Dendritic cell treated with granulocyte-macrophage colony-stimulating factor and Interleukin-4, amounts not matched to agents 40 ng/mL and 50 ng/mL, for 4 days (primary cell): ENCODE data around the gene ALDH16A1.

ENCODE experiments used
- H3K27ac Mint-ChIP-seq: one replicate; pipeline ENCODE4 v1.8.0; 2022; ENCODE audit warnings: mild to moderate bottlenecking, mixed read lengths
- H3K27me3 Mint-ChIP-seq: one replicate; pipeline ENCODE4 v1.8.0; 2022; ENCODE audit warnings: mild to moderate bottlenecking, mixed read lengths
- H3K36me3 Mint-ChIP-seq: one replicate; pipeline ENCODE4 v1.8.0; 2022; ENCODE audit warnings: low read depth, mixed read lengths
- H3K4me1 Mint-ChIP-seq: one replicate; pipeline ENCODE4 v1.8.0; 2022; ENCODE audit warnings: low read depth, mixed read lengths
- H3K4me3 Mint-ChIP-seq: one replicate; pipeline ENCODE4 v1.8.0; 2022; ENCODE audit warnings: mild to moderate bottlenecking, moderate library complexity, mixed read lengths
- H3K9me3 Mint-ChIP-seq: one replicate; pipeline ENCODE4 v1.8.0; 2022; ENCODE audit warnings: mixed read lengths
- intact Hi-C: fragments of 100-400 bp; cut with micrococcal nuclease; formaldehyde crosslinking; loops from one replicate; pipeline ENCODE4 v1.15.0; 2022

The ALDH16A1 gene

DNA sequence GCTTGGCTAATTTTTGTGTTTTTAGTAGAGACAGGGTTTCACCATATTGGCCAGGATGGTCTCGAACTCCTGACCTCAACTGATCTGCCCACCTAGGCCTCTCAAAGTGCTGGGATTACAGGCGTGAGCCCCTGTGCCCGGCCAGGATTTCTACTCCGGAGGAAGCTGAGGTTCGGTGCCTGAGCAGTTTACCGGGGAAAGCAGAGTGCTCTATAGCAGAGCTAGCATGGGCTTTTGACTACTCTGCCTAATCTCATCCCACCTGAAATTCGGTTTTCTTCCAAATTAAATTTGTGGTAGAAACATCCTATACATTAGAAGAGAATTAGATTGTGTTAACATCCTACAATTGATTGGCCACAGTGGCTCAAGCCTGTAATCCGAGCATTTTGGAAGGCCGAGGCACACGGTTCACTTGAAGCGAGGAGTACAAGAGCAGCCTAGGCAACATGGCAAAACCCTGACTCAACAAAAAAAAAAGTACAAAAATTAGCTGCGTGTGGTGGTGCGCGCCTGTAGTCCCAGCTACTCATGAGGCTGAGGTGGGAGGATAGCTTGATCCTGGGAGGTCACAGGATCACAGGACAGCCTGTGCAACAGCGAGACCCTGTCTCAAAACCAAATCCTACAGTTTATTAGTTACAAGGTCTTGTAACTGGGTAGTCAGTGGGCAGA lies 36.0 kb downstream of the ALDH16A1 start:
- Mint-ChIP-seq H3K4me3 (peak overlapping the region; percentile 89), H3K27me3 (no peaks in the 10 kb centered on the region), H3K27ac (peak overlapping the region; percentile 95), H3K4me1 (peaks cover 19% of the 10 kb centered on the region), H3K9me3 (no peaks in the 10 kb centered on the region), H3K36me3 (peaks cover 64% of the 10 kb centered on the region)
- intact Hi-C loops: no loop called here

GRCh38 chr19:49489601-49490167 lies 36.7 kb downstream of the ALDH16A1 start:
- Mint-ChIP-seq H3K36me3 (peaks cover 64% of the 10 kb centered on the region), H3K27ac (peak overlapping the region; percentile 95), H3K9me3 (no peaks in the 10 kb centered on the region), H3K4me1 (peaks cover 19% of the 10 kb centered on the region), H3K27me3 (no peaks in the 10 kb centered on the region), H3K4me3 (peak overlapping the region; percentile 89)
- intact Hi-C loops: no loop called here

GRCh38 chr19:49490287-49491029 lies 37.4 kb downstream of the ALDH16A1 start:
- Mint-ChIP-seq H3K4me3 (no peak overlapping the region), H3K9me3 (no peaks in the 10 kb centered on the region), H3K27ac (no peak overlapping the region), H3K4me1 (peaks cover 19% of the 10 kb centered on the region), H3K36me3 (peaks cover 64% of the 10 kb centered on the region), H3K27me3 (no peaks in the 10 kb centered on the region)
- intact Hi-C loops: no loop called here

DNA sequence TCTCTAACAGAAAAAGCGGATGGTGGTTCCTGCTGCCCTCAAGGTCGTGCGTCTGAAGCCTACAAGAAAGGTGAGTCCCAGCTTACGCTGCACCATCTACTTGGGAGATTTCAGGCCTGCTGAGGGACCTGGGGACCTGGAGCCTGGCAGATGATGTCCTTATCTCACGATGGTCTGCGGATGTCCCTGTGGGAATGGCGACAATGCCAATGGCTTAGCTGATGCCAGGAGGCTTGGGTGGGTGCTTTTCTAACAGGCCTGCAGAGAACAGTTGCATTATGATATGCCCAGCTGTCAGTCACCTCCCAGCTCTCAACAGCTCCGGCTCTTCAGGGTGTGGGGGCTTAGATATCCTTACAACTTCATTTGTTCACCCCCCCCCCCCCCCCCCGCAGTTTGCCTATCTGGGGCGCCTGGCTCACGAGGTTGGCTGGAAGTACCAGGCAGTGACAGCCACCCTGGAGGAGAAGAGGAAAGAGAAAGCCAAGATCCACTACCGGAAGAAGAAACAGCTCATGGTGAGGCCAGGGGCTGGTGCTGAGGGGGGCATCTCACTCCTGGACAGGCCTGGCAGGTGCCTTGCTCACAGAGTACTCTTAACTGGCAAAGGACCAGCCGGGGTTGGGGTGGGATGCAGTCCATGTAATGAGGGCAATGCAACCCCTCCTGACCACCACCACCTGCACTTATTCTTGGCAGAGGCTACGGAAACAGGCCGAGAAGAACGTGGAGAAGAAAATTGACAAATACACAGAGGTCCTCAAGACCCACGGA lies 38.2 kb downstream of the ALDH16A1 start:
- H3K9me3 Mint-ChIP-seq: no peaks in the 10 kb centered on the region
- peaks cover 66% of the 10 kb centered on the region for H3K36me3 Mint-ChIP-seq
- intact Hi-C loops: no loop called here
- no peak overlapping the region for H3K27ac Mint-ChIP-seq
- no peaks in the 10 kb centered on the region for H3K27me3 Mint-ChIP-seq
- H3K4me1 Mint-ChIP-seq: peaks cover 19% of the 10 kb centered on the region
- no peak overlapping the region for H3K4me3 Mint-ChIP-seq

DNA sequence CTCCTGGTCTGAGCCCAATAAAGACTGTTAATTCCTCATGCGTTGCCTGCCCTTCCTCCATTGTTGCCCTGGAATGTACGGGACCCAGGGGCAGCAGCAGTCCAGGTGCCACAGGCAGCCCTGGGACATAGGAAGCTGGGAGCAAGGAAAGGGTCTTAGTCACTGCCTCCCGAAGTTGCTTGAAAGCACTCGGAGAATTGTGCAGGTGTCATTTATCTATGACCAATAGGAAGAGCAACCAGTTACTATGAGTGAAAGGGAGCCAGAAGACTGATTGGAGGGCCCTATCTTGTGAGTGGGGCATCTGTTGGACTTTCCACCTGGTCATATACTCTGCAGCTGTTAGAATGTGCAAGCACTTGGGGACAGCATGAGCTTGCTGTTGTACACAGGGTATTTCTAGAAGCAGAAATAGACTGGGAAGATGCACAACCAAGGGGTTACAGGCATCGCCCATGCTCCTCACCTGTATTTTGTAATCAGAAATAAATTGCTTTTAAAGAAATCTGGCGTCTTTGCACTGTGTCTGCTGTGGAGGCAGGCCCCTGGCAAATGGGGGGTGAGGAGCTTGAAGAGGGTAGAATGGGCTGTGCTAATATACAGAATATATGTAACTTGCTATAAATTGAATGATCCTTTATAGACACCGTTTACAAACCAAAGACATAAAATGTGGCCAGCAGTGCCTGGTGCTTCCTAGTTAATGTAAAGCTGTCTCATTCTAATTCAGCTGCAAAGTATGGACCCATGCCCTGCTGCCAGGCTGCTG lies 39.0 kb downstream of the ALDH16A1 start:
- no peaks in the 10 kb centered on the region for H3K9me3 Mint-ChIP-seq
- no peak overlapping the region for H3K27ac Mint-ChIP-seq
- H3K4me1 Mint-ChIP-seq: peaks cover 21% of the 10 kb centered on the region
- no peak overlapping the region for H3K4me3 Mint-ChIP-seq
- no peaks in the 10 kb centered on the region for H3K27me3 Mint-ChIP-seq
- intact Hi-C loops: no loop called here
- H3K36me3 Mint-ChIP-seq: peaks cover 74% of the 10 kb centered on the region

DNA sequence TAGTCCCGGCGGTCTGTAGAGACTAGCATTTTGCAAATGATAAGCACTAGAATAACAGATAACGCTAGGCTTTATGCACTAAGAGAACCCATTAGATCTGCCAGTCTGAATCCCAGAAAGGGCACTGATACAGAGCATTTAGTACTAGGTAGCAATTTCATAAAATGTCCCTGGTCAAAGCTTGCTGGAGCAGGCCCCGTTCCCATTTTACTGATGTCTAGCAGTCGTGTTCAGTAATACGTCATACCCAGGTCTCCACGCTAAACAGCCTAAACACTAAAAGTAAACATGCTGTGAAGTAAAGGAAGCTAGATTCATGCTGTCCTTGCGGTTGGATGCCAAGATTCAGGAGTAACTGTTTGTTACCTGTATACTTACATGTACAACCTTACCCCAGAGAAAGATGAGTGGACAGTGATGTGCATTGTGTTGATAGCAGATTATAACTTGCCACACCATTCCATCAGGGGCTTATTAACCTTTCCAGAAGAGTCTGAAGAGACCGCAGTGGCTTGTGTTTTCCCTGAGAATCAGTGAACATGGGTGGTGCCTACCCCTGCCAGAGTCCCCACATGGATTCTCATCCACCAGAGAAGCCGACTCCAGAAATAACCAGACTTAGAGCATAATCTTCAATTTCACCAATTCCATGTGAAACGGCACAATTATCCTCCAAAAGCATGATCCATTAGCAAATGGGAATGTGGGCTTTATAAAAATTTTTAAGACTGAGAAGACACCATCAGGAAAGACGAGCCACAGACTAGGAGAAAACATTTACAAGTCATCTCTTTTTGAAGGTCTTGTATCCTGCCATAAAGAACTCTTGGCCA lies 39.8 kb downstream of the ALDH16A1 start:
- intact Hi-C loops: no loop called here
- peaks cover 28% of the 10 kb centered on the region for H3K4me1 Mint-ChIP-seq
- no peak overlapping the region for H3K4me3 Mint-ChIP-seq
- peak overlapping the region; percentile 23 for H3K27ac Mint-ChIP-seq
- H3K36me3 Mint-ChIP-seq: peaks cover 76% of the 10 kb centered on the region
- no peaks in the 10 kb centered on the region for H3K9me3 Mint-ChIP-seq
- no peaks in the 10 kb centered on the region for H3K27me3 Mint-ChIP-seq

DNA sequence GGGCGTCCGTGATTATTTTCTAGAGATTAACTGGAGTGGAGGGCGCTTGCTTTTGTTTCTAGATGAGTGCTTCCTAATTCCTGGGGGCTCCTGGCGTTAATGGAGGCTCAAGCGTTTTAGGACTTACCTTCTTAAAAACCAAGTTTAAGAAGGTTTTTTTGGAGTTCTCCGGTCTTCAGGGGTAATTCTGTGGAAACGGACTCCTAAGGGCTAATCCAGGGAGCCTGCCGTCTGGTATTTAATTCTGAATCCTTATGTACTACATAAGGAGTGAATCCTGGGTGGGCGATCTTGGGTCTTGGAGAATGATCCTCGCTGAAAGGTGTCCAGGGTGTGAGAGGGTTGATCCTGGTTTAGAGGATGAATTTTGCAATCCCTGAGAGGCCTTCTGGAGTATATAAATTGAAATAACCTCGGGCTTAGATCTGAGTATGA lies 43.6 kb downstream of the ALDH16A1 start:
- no peaks in the 10 kb centered on the region for H3K9me3 Mint-ChIP-seq
- H3K4me1 Mint-ChIP-seq: peaks cover 34% of the 10 kb centered on the region
- peak overlapping the region; percentile 99 for H3K4me3 Mint-ChIP-seq
- intact Hi-C loops: loop anchor here (1.0 to 5.0 kb wide), 3 partner anchors 9 to 181 kb away; partner anchors contain the start of genes PRMT1, RPL13A and RRAS
- H3K27me3 Mint-ChIP-seq: peaks cover 3% of the 10 kb centered on the region
- peaks cover 64% of the 10 kb centered on the region for H3K36me3 Mint-ChIP-seq
- H3K27ac Mint-ChIP-seq: peak overlapping the region; percentile 99

DNA sequence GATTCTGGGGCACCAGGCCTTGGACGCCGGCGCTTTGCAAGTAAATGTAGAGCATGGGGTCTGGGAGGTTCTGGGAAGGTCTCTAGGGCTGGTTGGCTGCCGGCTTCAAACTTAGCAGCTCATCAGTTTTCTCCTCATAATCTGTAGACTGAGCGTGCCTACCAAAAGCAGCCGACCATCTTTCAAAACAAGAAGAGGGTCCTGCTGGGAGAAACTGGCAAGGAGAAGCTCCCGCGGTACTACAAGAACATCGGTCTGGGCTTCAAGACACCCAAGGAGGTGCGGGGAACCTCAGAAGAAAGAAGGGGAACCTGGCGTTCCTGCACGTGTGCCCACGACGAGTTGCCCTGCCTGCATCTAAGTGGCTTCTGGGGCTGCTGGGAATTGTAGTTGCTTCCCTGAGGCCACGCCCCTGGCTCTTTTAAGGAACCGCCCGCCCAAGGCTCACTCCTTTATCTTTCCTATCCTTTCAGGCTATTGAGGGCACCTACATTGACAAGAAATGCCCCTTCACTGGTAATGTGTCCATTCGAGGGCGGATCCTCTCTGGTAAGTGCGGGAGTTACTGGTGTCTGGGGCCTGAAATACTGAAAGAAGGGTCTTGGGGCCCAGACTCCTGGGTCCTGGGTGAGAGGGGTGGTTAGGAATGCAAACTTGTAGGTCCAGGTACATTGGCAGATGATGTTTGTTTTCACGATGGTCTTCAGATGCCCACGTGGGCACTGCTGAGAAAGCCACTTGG lies 44.2 kb downstream of the ALDH16A1 start:
- Mint-ChIP-seq H3K9me3 (no peaks in the 10 kb centered on the region), H3K36me3 (peaks cover 58% of the 10 kb centered on the region), H3K4me3 (peak overlapping the region; percentile 99), H3K4me1 (peaks cover 34% of the 10 kb centered on the region), H3K27me3 (peaks cover 3% of the 10 kb centered on the region), H3K27ac (peak overlapping the region; percentile 99)
- intact Hi-C loops: loop anchor here (2.0 to 5.0 kb wide), 2 partner anchors 144 to 180 kb away; partner anchors contain the start of genes PRMT1 and RRAS

GRCh38 chr19:49497789-49498103 lies 44.7 kb downstream of the ALDH16A1 start:
- Mint-ChIP-seq H3K9me3 (no peaks in the 10 kb centered on the region), H3K4me3 (peak overlapping the region; percentile 99), H3K27ac (no peak overlapping the region), H3K27me3 (peaks cover 3% of the 10 kb centered on the region), H3K36me3 (peaks cover 53% of the 10 kb centered on the region), H3K4me1 (peaks cover 34% of the 10 kb centered on the region)
- intact Hi-C loops: loop anchor here (2.0 to 5.0 kb wide), 2 partner anchors 143 to 180 kb away; partner anchors contain the start of genes PRMT1 and RRAS

GRCh38 chr19:49498475-49498874 lies 45.5 kb downstream of the ALDH16A1 start:
- H3K27me3 Mint-ChIP-seq: peaks cover 3% of the 10 kb centered on the region
- H3K9me3 Mint-ChIP-seq: no peaks in the 10 kb centered on the region
- peak overlapping the region; percentile 37 for H3K27ac Mint-ChIP-seq
- intact Hi-C loops: loop anchor here (5.0 kb wide), 1 partner anchor 179 kb away; the partner anchor contains the start of gene PRMT1
- peaks cover 46% of the 10 kb centered on the region for H3K36me3 Mint-ChIP-seq
- H3K4me1 Mint-ChIP-seq: peaks cover 34% of the 10 kb centered on the region
- H3K4me3 Mint-ChIP-seq: no peak overlapping the region

DNA sequence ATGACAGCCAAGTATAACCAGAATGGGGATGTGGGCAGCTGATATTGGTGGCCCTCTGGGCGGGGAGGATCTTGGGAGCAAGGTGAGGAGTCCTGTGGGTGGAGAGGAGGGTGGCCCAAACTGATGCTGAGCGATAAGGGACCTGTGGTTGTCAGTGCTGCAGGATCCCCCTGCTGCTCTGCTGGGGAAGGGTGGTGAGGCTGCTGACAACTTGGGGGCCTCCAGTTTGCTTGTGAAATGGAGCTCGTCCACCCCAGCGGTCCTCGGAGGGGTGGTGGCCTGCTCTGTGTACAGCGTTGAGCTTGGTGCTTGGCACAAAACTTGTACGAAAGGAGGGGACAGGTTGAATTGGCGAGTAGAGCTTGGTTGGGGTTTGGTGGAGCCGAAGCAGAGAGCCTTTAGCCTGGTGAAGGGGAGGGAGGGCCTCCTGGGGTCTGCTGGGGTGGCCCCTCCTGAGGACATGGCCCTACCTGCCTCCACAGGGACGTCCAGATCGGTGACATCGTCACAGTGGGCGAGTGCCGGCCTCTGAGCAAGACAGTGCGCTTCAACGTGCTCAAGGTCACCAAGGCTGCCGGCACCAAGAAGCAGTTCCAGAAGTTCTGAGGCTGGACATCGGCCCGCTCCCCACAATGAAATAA lies 46.1 kb downstream of the ALDH16A1 start:
- H3K4me1 Mint-ChIP-seq: peaks cover 34% of the 10 kb centered on the region
- intact Hi-C loops: loop anchor here (5.0 kb wide), 1 partner anchor 178 kb away; the partner anchor contains the start of gene PRMT1

More for the DNA sequence above, 46.1 kb downstream of the ALDH16A1 start:
- peaks cover 45% of the 10 kb centered on the region for H3K36me3 Mint-ChIP-seq
- H3K27ac Mint-ChIP-seq: peak overlapping the region; percentile 37
- peaks cover 3% of the 10 kb centered on the region for H3K27me3 Mint-ChIP-seq
- no peaks in the 10 kb centered on the region for H3K9me3 Mint-ChIP-seq
- H3K4me3 Mint-ChIP-seq: no peak overlapping the region
